GM19193 (cell line): Measurements from ENCODE around the gene GRK3.

Experiments used
- POLR2A ChIP-seq: IDR thresholded peaks from 4 replicates; pipeline ENCODE4 v1.6.1; 2011; ENCODE audit not compliant: insufficient read depth, insufficient read length; ENCODE audit errors: extremely low read depth

GRK3 gene

DNA sequence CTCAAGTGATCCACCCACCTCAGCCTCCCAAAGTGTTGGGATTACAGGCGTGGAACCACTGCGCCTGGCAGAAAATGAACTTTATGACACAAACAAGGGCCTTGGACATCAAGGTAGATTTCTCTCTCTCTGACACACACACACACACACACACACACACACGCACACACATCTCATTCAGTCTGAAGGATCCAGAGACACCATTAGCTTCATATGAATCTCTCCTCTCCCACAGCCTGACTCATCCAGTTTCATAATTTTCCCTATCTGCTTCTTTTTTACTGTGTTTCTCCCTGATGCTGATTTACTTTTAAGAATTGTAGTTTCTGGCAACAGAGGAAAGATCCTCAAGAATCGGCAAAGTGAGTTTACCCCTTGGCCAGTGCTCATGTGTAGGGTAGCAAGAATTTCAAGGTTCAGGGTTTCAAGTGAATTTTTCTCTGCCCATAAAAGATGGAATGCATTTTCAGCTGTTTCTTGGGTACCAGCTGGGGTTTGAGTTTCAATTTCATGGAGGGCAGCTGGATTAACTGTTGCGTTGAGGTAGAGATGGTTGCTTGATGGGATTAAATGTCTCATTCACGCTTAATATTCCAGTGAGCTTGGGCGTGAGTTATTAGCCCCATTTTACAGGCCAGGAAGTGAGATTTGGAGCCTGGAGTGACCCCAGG, 181.0 kb downstream of the GRK3 start:
- no peak for TF ChIP-seq POLR2A

DNA sequence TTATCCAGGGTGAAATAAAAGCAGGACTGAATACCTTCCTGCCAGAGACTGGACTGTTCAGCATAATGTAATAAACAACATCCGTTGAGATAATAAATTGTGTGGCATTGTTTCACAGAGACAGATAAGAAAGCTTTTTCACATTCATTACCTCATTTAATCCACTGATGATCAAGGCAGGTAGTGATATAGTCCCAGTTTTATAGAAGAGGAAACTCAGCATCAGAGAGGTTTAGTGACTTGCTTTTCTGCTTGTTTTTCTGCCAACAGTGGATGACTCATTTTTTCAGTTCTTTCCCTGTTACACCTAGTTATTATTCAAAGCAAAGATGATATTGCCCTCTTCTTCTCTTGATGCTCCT, 181.5 kb downstream of the GRK3 start:
- no peak for TF ChIP-seq POLR2A

DNA sequence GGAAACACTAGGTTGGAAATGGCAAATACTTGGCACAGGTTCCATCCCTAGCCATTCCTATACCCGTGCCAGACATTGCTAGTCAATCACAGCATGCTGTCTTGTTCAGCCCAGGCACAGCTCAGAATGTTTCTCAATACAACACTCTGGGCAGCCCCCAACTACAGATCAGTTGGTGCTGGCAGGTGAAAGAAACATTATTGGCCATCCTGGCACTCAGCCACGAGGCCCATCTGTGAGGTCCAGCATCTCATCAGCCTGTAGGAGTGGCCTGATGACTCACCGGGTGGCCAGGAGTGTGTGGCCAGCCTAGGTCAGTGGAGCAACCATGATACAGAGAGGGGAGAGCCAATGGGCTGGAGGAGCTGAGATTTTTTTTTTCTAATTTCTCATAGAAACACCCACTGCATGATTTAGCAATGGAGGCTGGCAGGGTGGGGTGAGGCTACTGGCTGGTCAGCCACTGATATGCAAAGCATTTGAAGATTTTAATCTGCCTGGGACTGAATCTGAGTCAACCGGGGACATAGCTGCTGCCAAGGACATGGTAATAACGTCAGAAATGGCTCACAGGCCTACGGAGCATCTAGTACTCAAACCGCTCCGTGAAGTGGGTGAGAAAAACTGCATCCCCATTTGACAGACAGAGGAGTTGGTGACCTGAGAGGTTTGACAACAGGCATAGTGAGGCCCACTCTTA, 182.9 kb downstream of the GRK3 start:
- TF ChIP-seq POLR2A: no peak

DNA sequence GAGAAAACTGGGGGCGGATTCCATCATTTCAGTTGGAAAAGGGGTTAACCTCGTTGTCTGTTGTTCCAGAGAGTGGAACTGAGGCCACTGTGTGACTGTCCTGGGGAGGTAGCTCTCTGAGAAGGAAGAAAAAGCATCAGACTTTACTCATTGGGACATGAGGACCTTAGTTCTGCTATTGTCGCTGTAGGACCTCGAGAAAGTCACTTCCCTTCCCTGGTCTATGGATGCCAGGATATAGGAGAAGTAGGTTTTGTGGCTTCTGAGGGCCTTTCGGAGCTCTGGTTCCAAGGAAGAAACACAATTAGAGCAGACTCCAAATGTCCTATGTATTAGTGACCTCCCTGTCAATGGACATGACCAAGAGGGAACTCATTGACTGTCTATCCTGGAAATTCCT, 183.7 kb downstream of the GRK3 start:
- TF ChIP-seq POLR2A: no peak

DNA sequence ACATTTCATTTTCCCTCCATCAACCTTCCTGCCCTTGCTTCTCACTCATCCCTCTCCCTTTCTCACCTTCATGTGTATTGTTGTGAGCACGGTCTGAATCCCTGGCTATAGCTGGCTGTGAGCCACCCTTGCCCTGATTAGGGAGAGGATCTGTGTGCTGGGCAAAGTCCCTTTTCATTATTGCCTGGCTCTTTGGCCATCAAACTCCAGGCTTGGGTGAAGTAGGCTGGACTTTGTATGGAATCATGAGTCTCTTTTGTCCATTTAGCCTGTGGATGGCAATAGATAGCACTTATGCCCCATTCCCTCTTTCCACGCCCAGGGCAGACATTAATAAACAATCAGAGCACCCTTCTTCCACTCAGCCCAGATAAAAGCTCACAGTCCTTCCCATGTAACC, 184.2 kb downstream of the GRK3 start:
- no peak for TF ChIP-seq POLR2A

DNA sequence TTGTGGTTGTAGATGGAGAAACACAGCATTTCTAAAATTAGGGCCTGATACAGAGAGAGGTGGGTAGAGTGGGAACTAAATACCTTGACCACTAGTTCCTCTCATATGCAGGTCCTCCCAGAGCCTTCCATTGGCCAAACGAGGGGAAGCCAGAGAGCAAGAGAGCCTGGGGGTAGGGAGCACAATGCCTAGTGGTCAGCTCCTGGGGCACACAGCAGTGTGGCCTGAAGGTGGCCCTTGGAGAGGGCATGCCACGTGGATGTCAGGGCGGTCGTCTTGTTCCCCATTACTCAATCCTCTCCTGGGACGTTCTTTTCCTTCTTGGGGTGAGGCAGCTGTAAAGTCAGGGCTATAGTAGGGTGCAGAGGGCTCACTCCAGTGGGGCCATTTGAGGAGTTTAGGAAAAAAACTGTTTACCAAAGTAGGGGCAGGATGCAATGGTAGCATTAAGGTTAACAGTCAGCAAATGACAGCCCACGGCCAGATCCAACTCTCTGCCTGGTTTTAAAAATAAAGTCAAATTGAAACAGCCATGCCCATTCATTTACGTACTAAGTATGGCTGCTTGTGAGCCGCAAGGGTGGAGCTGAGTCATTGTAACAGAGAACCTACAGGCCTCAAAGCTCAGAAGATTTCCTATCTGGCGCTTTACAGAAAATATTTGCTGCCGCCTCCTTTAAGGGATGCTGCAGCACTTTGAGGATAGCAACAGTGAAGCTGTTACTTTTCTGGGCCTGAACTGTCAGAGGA, 185.1 kb downstream of the GRK3 start:
- no peak for TF ChIP-seq POLR2A

DNA sequence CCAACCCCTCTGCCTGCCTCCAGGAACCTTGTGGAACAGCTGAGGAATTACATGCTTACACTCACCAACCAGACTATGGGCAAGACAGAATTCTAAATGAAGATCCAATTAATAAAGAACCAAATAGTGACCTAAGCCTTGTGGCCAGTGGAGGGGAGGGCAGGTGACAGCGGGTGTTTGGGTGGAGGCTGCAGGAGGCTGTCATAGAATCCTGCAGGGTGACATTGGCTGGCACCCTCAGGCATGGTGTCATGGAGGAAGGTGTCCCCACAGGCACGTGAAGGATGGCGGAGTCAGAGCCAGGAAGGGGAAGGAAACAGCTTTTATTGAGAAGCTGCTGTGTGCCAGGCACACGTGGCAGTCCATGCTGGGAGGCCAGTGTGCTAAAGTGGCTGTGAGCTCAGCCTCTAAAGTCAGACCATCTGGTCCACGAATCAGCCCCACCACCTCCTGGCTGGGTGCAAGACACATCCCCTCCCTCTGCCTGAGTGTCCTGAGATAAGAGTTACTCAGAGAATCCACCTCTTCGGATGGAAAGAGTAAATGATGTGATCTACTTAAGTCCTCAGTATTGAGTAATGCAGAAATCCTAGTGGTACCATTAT, 186.2 kb downstream of the GRK3 start:
- no peak for TF ChIP-seq POLR2A

DNA sequence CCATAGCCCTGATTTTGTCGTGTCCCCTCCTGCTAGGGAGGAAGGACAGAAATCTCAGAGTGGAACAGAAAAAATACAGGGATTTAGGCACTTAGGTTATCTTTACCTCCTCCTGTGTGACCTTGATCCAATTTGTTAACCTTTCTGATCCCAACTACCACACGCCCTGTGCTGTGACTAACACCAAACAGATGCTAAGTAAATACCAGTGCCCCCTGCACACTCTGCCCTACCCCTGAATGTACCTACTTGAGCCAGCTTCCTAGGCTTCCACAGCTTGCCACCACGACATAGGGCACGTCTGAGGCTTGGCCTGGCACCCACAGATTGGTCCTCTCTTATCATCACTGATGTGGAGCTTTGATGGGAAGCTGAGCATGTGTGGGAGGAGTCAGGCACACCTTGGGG, 186.7 kb downstream of the GRK3 start:
- no peak for TF ChIP-seq POLR2A

DNA sequence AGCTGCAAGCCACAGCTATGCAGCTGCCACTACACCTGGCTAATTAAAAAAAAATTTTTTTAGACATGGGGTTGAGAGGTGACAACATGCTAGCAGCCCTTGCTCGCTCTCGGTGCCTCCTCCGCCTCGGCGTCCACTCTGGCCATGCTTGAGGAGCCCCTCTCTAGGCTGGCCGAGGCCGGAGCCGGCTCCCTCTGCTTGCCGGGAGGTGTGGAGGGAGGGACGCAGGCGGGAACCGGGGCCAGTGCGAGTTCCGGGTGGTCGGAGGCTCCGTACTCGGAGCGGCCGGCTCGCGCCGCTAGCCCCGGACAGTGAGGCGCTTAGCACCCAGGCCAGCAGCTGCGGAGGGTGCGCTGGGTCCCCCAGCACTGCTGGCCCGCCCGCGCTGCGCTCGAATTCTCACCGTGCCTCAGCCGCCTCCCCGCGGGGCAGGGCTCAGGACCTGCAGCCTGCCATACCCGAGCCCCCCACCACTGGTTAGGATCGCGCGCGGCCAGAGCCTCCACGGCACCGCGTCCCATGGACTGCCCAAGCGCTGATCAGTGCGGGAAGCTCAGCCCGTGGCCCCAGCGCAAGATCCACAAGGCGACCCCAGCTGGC, 188.2 kb downstream of the GRK3 start:
- TF ChIP-seq POLR2A: no peak

DNA sequence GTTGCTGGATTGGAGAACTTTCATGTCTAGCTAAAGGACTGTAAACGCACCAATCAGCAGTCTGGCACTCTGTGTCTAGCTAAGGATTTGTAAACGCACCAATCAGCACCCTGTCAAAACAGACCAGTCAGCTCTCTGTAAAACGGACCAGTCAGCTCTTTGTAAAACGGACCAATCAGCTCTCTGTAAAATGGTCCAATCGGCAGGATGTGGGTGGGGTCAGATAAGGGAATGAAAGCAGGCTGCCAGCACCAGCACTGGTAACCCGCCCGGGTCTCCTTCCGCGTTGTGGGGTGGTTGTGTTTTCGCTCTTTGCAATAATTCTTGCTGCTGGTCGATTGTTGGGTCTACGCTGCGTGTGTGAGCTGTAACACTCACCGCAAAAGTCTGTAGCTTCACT, 188.8 kb downstream of the GRK3 start:
- no peak for TF ChIP-seq POLR2A

DNA sequence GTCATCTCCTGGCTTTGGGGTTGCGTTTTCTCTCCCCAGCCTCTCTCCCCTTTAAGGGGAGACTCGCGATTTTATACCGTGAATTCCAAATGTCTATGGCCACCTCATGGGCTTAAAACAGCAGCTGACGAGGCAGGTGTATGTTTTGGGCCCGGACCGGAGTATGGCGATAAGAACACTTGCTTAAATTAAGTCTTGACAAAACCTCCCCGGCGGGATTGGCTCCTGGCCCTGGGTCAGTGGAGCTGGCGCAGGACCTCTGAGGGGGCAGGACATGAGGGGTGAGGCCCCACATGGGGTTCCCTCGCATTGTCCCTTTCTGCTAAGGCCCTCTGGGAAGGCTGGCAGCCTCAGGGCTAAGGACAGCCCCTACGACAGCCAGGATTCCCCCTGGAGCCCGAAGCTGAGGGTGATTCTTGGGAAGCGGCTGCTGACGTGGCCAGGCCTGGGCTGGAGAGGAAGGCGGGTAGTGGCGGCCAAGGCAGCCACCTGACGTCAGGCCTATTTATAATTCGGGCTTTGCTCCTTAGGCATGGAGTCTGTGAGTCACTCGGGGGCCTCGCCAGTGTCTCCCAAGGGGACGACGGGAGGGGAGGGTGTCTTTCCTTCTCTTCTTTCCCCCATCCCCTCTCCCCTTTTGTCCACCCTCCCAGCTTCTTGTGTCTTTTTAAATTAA, 190.2 kb downstream of the GRK3 start:
- no peak for TF ChIP-seq POLR2A

DNA sequence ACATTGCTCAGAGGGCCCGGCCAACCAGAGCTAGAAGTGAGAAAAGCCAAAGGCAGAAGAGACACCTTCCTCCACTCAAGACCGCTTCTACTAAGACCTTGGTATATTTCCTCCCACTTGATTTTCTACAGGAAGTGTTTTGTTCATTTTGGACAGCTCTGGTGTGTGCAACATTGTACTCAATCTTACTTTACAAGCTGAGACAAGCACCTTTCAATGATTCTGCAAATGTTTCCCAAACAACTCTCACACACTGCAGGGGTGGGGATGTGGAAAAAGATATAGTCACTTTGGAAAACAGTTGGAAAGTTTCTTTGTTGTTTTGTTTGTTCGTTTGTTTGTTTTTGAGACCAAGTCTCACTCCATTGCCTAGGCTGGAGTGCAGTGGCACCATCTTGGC, 193.2 kb downstream of the GRK3 start:
- no peak for TF ChIP-seq POLR2A

DNA sequence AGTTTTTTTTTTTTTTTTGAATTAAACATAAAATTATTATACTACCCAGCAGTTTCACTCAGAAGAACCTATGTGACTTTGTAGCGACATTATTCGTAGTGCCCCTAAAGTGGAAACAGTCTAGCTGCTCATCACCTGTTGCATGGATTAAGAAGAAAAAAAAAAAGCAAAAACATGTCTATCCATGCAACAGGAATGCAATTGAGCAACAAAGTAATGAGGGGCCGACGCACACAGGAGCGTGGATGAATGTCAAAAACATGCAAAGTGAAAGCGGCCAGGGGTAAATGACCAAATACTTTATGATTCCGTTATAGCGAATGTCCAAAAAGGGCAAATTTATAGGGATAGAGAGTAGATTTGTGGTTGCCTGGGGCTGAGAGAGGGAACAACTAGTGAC, 193.8 kb downstream of the GRK3 start:
- no peak for TF ChIP-seq POLR2A

DNA sequence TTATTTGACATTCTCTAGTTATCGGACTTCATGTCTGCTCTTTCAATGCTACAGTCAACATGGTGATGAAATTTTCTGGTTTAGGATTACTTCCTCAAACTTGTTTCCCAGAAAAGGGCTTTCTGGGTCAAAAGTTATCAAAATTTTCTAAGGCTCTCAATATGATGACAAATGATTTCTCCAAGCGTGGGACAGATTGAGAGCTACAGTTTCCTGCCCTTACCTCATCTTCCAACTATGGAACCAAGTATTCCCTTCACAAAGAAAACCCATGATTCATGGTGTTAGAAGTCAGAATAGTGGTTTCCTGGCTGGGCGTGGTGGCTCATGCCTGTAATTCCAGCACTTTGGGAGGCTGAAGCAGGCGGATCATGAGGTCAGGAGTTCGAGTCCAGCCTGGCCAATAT, 195.4 kb downstream of the GRK3 start:
- no peak for TF ChIP-seq POLR2A

DNA sequence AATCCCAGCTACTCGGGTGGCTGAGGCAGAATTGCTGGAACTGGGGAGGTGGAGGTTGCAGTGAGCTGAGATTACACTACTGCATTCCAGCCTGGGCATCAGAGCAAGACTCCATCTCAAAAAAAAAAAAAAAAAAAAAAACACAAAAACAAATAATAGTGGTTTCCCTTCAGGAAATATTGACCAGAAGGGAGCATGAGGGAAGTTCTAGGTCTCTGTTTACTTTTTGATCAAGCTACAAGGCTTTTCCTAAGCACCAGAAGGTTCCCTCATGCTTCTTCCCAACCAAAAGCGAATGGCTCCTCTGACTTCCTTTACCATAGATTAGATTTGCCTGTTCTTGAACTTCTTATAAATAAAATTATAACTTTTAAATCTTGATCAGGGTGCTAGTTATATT, 195.8 kb downstream of the GRK3 start:
- TF ChIP-seq POLR2A: no peak
